Muscle layer of duodenum (tissue), 2 donors: ENCODE data around the gene MAGI2.
"Not testable (repeated sequence)": the region's sequence is repeated elsewhere in the genome, so short reads cannot be mapped to it uniquely, and the experiment has no call there.

Source experiments
- H3K27ac ChIP-seq: one replicate; pipeline ENCODE4 v1.7.0; 2013; ENCODE audit warnings: mild to moderate bottlenecking, low read length
- H3K27me3 ChIP-seq: one replicate; pipeline ENCODE4 v1.7.0; 2013; ENCODE audit warnings: low read depth, mild to moderate bottlenecking, control low read depth, low read length
- H3K36me3 ChIP-seq, 2 donors: one replicate each; pipeline ENCODE4 v1.7.0; 2013; ENCODE audit warnings: low read length in 2 of 2, control low read depth in 1 of 2, mild to moderate bottlenecking in 1 of 2; ENCODE audit not compliant: insufficient read depth in 2 of 2, control insufficient read depth in 1 of 2
- H3K4me1 ChIP-seq, 2 donors: one replicate each; pipeline ENCODE4 v1.7.0; 2013; ENCODE audit warnings: low read length in 2 of 2, mild to moderate bottlenecking in 2 of 2, control low read depth in 1 of 2, moderate library complexity in 1 of 2; ENCODE audit not compliant: insufficient read depth in 2 of 2, control insufficient read depth in 1 of 2
- H3K4me3 ChIP-seq, 2 donors: one replicate each; pipeline ENCODE4 v1.7.0; 2013; ENCODE audit warnings: low read length in 2 of 2, low read depth in 1 of 2, mild to moderate bottlenecking in 1 of 2
- H3K9me3 ChIP-seq, 2 donors: one replicate each; pipeline ENCODE4 v1.7.0; 2013; ENCODE audit warnings: low read length in 2 of 2, control low read depth in 1 of 2, mild to moderate bottlenecking in 1 of 2; ENCODE audit not compliant: control insufficient read depth in 1 of 2
- donor health status: healthy.

The MAGI2 gene

DNA sequence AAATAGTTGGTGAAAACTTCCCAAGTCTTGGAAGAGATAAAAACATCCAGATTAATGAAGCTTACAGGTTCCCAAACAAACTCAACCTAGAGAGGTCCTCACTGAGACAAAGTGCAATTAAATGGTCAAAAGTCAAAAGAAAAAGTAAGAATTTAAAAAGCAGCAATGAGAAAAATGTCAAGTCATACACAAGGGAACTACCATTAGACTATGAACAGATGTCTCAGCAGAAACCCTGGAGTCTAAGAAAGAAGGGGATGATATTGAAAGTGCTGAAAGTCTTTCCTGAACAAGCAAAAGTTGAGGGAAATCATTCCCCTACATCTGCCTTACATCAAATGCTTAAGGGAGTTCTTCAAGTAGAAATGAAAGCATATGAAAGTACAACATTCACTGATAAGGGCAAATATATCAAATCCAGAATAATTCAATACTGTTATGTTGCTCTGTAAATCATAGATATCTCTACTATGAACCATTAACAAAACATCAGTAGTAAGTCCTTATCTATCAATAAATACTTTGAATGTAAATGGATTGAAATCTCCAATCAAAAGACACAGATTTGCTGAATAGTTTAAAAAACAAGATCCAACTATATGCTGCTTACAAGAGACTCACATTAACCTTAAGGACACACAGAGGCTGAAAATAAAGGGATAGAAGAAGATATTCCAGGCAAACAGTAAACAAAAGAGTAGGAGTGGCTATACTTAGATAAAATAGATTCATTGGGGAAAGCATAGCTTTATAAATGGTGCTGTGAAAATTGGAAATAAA lies 1205.4 kb downstream of the MAGI2 start:
- no peaks in the 10 kb centered on the region for H3K36me3 ChIP-seq
- H3K27ac ChIP-seq, result no peak overlapping the region
- H3K4me3 ChIP-seq, result no peak overlapping the region
- no peaks in the 10 kb centered on the region for H3K4me1 ChIP-seq
- no peaks in the 10 kb centered on the region for H3K27me3 ChIP-seq
- peaks cover 0 to 15% of the 10 kb centered on the region in 2 donors for H3K9me3 ChIP-seq

DNA sequence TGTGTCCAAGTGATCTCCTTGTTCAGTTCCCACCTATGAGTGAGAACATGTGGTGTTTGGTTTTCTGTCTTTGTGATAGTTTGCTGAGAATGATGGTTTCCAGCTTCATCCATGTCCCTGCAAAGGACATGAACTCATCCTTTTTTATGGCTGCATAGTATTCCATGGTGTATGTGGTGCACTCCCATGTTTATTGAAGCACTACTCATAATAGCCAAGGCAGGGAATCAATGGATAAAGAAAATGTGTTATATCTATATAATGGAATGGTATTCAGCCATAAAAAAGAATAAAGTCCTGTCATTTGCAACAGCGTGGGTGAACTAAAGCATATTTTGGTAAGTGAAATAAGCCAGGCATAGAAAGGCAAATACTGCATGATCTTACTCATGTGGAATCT lies 1213.3 kb downstream of the MAGI2 start:
- not testable (repeated sequence) for H3K4me3 ChIP-seq, H3K36me3 ChIP-seq, H3K4me1 ChIP-seq, H3K27ac ChIP-seq, H3K9me3 ChIP-seq, H3K27me3 ChIP-seq

DNA sequence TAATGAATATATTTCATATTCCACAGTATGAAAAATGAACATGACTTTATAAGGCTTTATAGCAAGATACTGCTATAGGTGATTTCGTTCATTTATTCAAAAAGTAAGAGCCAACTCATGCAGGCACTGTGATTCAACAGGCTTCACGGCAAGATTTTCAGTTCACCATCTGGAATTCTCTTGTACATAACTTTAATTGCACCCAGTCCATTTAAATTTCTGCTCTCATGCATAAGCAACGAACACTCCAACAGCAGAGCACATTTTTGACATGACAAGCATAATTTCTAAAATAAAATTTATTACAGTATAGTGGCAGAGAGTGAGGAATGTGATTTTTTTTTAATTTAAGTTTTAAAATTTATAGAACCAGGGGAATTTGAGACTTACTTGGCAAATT lies 1218.8 kb downstream of the MAGI2 start:
- H3K27me3 ChIP-seq, result no peaks in the 10 kb centered on the region
- H3K9me3 ChIP-seq, result no peaks in the 10 kb centered on the region
- no peak overlapping the region for H3K27ac ChIP-seq
- H3K4me1 ChIP-seq, result no peaks in the 10 kb centered on the region
- no peaks in the 10 kb centered on the region for H3K36me3 ChIP-seq
- H3K4me3 ChIP-seq, result no peak overlapping the region

DNA sequence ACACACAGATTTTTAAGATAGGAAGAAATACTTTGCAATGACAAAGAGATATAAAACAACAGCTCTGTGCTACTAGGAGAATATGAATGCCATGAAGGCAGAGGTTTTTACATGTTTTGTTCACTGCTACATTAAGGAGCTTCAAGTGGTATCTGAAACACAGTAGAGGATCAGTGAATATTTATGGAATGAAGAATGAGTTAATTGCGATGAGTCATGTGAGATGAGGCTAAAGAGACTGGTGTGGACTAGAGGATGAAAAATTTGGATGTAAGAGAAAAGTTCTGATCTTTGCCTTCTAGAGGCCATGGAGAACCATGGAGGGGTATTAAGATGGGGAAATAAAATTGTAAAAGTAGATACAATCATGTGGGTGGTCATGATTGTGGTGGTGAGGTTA lies 1220.7 kb downstream of the MAGI2 start:
- H3K36me3 ChIP-seq, result no peaks in the 10 kb centered on the region
- no peaks in the 10 kb centered on the region for H3K27me3 ChIP-seq
- H3K9me3 ChIP-seq, result no peaks in the 10 kb centered on the region
- no peak overlapping the region for H3K27ac ChIP-seq
- no peak overlapping the region for H3K4me3 ChIP-seq
- no peaks in the 10 kb centered on the region for H3K4me1 ChIP-seq

DNA sequence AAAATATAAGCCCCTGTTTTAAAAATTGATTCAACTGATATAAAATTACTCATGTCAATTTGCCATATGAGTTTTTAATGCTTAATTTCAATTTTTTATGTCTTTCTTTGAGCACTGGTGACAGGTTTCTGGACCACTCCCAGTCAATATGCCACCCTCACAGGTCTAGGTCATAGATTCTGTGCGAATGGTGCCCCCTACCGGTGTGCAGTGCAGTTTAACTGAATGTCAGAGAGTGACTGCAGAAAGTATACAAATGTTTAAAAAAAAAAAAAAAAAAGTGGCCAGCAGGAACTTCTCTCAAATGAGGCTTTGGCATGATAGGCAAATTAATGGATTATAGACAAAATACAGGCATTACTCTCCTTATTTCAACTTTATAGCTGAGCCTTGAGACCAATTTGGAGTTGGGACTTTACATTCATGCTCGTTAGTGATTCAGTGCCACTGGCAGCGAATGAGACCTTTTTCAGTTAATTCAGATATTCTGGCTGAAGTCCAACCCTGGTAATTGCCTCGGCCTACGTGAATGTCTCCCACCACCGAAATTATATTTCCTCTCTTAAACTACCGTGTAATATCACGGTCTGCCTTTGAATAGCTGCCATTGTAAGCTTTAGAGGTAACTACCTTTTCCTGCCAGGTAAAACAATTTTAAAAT lies 1227.3 kb downstream of the MAGI2 start:
- H3K27me3 ChIP-seq, result no peaks in the 10 kb centered on the region

DNA sequence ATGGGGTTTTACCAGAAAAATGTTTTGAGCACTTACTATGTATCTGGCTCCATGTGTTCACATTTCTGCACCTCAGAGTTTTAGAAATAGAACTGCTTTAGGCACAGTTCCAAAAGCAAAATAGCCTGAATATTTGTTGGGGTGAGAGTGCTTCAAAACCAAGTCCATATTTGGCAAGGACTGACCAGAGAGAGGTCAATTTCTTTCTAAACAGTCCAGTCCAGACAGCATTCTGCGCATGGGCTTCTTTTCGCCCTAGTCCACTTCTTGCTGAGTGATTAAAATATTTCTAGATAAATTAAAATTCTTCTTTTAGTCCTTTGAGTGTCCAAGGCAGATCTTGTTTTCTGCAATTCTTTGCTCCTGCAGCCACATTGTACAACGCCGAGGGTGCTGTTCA lies 1227.9 kb downstream of the MAGI2 start:
- H3K4me3 ChIP-seq, result no peak overlapping the region
- H3K9me3 ChIP-seq, result no peaks in the 10 kb centered on the region
- H3K27ac ChIP-seq, result no peak overlapping the region
- H3K27me3 ChIP-seq, result no peaks in the 10 kb centered on the region
- H3K4me1 ChIP-seq, result no peaks in the 10 kb centered on the region
- no peaks in the 10 kb centered on the region for H3K36me3 ChIP-seq

More for the DNA sequence above, 1227.3 kb downstream of the MAGI2 start:
- H3K4me3 ChIP-seq, result no peak overlapping the region
- no peaks in the 10 kb centered on the region for H3K4me1 ChIP-seq
- H3K36me3 ChIP-seq, result no peaks in the 10 kb centered on the region
- H3K9me3 ChIP-seq, result no peaks in the 10 kb centered on the region
- H3K27ac ChIP-seq, result no peak overlapping the region

DNA sequence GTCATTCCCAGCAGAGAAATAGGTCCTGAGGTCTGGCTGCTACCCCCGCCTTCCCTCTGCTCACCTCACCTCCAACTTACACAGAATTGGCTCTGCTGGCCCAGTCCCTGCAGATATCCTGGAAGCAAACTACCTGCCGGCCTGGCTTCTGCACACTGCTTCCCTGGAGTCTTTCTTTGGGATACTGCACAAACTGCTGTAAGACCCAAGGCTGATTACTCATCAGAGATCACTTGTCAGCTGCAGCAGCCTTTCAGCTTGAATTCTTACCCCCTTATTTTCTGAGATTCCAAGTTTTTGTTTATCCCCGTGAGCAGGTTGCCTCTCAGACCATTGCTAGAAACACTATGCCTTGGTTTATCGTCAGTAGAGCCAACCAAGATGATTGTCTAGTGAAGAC lies 1228.5 kb downstream of the MAGI2 start:
- no peaks in the 10 kb centered on the region for H3K36me3 ChIP-seq
- no peak overlapping the region for H3K27ac ChIP-seq
- no peak overlapping the region for H3K4me3 ChIP-seq
- H3K9me3 ChIP-seq, result no peaks in the 10 kb centered on the region
- no peaks in the 10 kb centered on the region for H3K27me3 ChIP-seq
- no peaks in the 10 kb centered on the region for H3K4me1 ChIP-seq

DNA sequence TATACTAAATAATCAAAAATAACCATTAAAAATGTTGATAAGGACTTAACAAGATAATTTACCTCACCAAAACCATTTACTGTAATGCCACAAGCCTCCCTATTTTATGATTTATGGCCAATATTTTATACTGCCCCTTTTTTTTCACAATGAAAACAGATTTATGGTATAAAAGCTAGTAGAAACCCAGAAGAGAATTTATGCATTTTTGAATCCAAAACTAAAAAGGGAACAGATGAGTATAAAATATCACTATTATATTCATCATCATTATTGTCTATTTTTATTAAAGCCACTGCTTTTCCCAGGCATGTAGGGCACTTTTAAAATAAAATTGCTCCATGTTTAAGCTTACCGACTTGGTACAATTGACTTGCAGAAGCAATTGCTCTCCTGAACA lies 1229.9 kb downstream of the MAGI2 start:
- H3K9me3 ChIP-seq, result no peaks in the 10 kb centered on the region
- no peaks in the 10 kb centered on the region for H3K4me1 ChIP-seq
- H3K27me3 ChIP-seq, result no peaks in the 10 kb centered on the region
- H3K27ac ChIP-seq, result no peak overlapping the region
- H3K4me3 ChIP-seq, result no peak overlapping the region
- H3K36me3 ChIP-seq, result no peaks in the 10 kb centered on the region

DNA sequence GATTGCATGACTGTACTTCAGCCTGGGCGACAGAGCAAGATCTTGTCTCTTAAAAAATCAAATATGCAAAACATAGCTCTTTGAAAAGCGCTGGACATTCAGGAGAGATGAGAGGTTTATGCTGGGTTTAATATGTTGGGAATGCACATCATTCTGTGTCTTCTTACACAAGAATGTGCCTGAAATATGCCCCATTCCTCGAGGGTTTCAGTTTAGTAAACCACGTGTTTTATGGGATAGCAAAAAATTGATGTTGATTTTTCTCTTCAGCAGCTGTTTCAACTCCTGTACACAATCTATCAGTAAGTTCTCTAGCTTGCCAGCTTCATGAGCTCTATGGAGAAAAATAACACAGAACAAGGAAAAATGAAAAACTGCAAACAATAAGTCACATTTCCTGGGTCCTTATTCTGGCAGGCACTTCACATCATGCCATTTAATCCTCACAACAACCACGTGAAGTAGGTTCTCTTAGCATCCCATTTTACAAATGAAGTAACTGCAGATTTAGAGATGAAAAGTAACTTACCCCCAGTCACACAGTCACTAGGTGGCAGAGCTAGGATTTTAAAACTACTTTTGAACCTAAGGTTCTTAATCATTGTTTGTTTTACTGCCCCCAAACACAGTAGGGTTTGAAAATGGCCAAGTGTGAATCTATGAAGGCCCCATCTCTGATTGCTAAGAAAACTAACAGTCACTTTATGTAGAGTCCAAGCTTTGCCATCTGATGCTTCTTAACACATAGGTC lies 1231.3 kb downstream of the MAGI2 start:
- H3K27me3 ChIP-seq, result no peaks in the 10 kb centered on the region
- H3K4me1 ChIP-seq, result no peaks in the 10 kb centered on the region
- H3K9me3 ChIP-seq, result no peaks in the 10 kb centered on the region
- H3K27ac ChIP-seq, result no peak overlapping the region
- H3K36me3 ChIP-seq, result no peaks in the 10 kb centered on the region
- H3K4me3 ChIP-seq, result no peak overlapping the region

DNA sequence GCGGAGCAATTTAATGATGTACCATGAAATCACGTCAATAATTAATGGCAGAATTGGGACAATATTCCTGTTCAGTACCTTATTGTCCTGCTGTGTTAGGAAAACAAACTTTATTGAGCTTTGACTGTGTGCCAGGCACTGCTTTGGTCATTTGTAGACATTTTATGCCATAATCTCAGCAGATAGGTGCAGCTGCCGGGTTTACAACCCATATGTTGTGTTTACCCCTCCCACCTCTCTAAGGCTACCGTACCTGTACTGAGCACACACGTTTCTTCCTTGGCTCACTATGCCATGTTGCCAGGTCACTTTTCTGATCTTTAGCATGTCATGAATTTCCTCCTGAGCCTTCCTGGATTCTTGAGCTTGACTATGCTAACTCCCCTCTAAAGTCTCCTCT lies 1232.7 kb downstream of the MAGI2 start:
- no peaks in the 10 kb centered on the region for H3K27me3 ChIP-seq
- H3K4me3 ChIP-seq, result no peak overlapping the region
- no peak overlapping the region for H3K27ac ChIP-seq
- no peaks in the 10 kb centered on the region for H3K4me1 ChIP-seq
- no peaks in the 10 kb centered on the region for H3K9me3 ChIP-seq
- H3K36me3 ChIP-seq, result no peaks in the 10 kb centered on the region

DNA sequence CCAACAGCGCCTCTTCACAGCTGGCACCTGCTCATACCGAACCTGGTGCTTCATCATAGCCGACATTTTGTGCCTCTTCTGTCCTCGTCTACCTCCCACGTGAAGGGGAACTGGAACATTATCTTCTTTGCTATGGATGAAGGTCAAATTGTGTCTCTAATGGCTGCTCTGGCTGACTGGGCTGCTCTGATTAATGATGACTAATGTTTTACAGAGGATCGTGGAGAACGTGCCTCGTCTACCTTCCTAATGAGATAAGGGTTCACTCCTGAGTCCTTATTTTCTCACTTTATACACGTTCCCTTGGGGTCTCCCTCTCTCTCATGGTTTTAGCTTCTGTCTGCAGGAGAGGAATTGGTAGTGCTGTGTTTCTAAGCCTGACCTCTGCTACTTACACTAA lies 1234.6 kb downstream of the MAGI2 start:
- Histone ChIP-seq H3K4me3 (no peak overlapping the region), H3K27ac (no peak overlapping the region), H3K36me3 (no peaks in the 10 kb centered on the region), H3K9me3 (no peaks in the 10 kb centered on the region), H3K4me1 (no peaks in the 10 kb centered on the region), H3K27me3 (no peaks in the 10 kb centered on the region)
